ENCODE data around the gene MPRIP.

- TF ChIP-seq CTCF (IDR thresholded peaks at IDR 0.05) (no peak), POLR2A (IDR thresholded peaks at IDR 0.05) (no peak)
These were observed 41.0 kb upstream of the MPRIP start for GRCh38 chr17:17001076-17001777.
